NCI-H2196 treated with DMSO at 0.1 percent for 48 hours (cell line): ENCODE measurements around the gene PIERCE2.
"Not testable (repeated sequence)": the region's sequence is repeated elsewhere in the genome, so short reads cannot be mapped to it uniquely, and the experiment has no call there.

Experiments used
- DNase-seq: peaks from one replicate; lab custom pipeline; 2025; ENCODE audit not compliant: unreplicated experiment; lab: John Stamatoyannopoulos, UW

Gene PIERCE2

DNA sequence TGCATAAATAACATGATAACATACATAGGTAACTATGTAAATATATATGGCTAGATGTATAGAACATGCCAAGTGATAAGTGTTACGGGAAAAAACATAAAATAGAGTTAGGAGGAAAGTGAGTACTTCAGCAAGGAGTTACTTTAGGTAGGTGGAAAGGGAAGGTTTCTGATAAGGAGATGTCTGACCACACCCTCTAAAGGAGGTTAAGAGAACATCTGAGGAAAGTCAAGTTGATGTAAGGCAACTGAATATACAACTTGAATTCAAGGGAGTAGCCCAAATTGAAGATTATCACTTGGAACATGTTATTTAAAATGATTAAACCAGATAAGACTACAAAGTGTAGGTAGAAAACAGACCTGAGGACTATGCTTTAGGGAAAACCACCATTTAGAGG is 13.8 kb downstream of the PIERCE2 start:
- no peak for DNase-seq

DNA sequence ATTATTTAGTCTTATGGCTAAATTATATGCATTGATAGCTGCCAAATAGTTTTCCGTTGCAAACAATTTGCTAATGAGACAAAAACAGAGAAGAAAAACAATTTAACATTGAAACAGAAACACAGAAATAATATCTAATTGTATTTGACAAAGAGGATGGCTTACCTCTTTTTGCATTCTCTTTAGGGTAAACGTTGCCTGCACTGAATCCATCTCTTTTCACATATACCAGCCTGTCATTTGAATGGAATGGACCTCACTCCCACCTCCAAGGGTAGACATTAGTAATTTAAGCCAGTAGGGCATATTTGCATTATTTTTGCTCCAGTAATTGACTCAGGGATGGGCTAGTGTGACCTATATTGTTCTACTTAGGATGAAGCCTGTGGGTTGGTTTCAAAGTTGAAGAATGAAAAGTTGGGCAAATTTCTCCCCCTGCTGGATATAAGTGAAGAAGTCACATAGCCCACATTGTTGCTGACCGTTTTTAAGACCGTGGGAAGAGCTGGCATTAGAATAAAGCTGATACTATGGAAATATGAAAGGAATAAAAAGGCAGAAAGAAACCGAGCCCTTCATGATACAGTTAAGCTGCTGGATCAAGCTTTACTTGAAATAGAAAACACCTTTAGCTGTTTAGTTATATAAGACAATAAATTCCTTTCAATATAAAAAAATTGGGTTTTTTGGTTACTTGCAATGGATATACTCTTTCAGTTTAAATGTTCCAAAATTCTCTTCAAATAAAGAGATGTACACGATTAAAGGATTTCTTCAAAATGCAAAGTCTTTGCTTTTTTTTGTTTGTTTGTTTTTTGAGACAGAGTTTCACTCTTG is 26.9 kb downstream of the PIERCE2 start:
- no peak for DNase-seq

DNA sequence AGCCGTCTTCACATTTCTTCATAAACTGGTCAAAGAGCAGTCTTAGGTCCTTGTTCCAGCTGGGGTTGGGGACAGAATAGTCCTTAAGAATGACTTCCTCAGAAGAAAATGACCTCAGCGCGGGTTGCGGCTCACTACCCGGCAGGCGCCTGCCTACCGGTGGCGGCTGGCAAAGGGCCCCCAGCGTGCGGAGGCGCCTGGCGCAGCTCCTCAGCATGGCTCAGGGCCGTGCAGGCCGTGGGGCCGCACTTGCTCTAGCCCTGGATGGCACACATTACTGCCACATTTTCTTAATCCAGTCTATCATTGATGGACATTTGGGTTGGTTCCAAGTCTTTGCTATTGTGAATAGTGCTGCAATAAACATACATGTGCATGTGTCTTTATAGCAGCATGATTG is 34.8 kb downstream of the PIERCE2 start:
- not testable (repeated sequence) for DNase-seq

DNA sequence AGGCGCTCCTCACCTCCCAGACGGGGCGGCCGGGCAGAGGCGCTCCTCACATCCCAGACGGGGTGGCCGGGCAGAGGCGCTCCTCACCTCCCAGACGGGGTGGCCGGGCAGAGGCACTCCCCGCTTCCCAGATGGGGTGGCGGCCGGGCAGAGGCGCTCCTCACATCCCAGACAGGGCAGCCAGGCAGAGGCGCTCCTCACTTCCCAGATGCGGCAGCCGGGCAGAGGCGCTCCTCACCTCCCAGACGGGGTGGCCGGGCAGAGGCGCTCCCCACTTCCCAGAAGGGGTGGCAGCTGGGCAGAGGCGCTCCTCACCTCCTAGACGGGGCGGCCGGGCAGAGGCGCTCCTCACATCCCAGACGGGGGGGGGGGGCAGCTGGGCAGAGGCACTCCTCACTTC is 37.6 kb downstream of the PIERCE2 start:
- DNase-seq: not testable (repeated sequence)

DNA sequence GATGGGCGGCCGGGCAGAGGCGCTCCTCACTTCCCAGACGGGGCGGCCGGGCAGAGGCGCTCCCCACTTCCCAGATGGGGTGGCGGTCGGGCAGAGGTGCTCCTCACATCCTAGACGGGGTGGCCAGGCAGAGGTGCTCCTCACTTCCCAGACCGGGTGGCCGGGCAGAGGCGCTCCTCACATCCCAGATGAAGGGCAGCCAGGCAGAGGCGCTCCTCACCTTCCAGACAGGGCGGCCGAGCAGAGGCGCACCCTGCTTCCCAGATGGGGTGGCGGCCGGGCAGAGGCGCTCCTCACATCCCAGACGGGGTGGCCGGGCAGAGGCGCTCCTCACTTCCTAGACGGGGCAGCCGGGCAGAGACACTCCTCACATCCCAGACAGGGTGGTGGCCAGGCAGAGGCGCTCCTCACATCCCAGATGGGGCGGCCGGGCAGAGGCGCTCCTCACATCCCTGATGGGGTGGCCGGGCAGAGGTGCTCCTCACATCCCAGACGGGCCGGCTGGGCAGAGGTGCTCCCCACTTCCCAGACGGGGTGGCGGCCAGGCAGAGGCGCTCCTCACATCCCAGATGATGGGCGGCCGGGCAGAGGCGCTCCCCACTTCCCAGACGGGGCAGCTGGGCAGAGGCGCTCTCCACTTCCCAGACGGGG is 38.2 kb downstream of the PIERCE2 start:
- DNase-seq: not testable (repeated sequence)

DNA sequence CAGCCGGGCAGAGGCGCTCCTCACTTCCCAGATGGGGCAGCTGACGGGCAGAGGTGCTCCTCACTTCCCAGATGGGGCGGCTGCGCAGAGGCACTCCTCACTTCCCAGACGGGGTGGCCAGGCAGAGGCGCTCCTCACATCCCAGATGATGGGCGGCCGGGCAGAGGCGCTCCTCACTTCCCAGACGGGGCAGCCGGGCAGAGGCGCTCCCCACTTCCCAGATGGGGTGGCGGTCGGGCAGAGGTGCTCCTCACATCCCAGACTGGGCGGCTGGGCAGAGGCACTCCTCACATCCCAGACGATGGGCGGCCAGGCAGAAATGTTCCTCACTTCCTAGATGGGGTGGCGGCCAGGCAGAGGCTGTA is 38.7 kb downstream of the PIERCE2 start:
- DNase-seq: not testable (repeated sequence)

DNA sequence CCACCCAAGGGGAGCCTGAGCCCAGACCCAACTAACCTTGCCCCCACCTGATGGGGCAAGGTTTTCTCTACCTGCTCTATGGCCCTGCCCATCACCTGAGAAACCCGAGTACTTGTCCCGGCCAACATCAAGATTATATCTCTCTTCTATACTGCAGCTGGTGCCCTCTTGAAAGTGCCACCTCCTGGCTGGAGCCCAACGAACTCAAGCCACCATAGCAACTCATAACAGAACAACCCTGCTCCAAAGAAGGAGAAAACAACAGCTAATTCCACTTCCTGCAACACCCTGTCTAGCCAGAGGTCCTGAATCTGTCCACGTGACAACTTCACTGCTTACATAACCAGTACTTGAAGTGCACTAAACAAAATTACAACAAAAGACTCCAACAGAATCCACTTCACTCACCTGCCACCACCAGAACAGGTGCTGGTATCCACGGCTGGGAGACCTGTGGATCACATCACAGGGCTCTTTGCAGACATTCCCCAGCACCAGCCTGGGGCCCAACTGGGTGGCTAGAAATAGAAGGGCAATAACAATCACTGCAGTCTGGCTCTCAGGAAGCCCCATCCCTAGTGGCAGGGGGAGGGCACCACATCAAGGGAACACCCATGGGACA is 49.2 kb downstream of the PIERCE2 start:
- DNase-seq: peak; percentile 55

DNA sequence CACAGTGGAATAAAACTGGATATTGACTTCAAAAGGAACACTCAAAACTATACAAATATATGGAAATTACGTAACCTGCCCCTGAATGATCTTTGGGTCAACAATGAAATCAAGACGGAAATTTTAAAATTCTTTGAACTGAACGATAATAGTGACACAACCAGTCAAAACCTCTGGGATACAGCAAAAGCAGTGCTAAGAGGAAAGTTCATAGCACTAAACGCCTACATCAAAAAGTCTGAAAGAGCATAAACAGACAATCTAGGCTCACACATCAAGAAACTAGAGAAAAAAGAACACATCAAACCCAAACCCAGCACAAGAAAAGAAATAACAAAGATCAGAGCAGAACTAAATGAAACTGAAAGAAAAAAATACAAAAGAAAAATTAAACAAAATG is 53.2 kb downstream of the PIERCE2 start:
- no peak for DNase-seq

DNA sequence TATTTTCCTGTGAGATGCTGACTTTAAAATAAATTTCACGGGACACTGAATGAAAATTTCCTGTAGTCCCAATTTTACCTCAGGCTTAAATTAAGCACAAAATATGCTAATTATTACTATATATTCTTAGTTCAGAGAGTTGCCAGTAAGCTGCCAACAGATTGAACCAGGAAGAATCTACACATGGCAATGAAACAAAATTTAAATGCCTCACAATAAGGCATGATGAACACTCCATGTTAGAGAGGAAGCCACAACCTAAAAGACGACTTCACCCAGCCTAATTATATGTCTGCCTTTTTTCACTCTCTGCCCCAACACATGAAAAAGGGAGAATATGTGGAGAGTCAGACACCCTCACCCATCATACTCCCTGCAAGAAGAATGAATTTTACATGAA is 60.0 kb downstream of the PIERCE2 start:
- no peak for DNase-seq
